HepG2 (cell line): ENCODE data around the gene TMEM50B. TPM values are rescaled to one million over a fixed set of nuclear protein-coding genes. Genes with fewer than 3 reads are reported as not detected.
A peak's percentile ranks its signal among the peaks of the same experiment; 100 is the strongest.

Source experiments
- BRD4 ChIP-seq: sonication (generic); formaldehyde crosslinking; IDR thresholded peaks from 2 replicates; pipeline ENCODE4 v1.4.0; 2020; ENCODE audit warnings: missing genetic modification reagents
- GPN1 ChIP-seq: sonication (generic); formaldehyde crosslinking; IDR thresholded peaks from 2 replicates; pipeline ENCODE4 v1.5.1; 2020; ENCODE audit warnings: missing genetic modification reagents, borderline replicate concordance
- IRF2 ChIP-seq: IDR thresholded peaks from 2 replicates; pipeline ENCODE4 v1.6.1; 2018; ENCODE audit warnings: missing genetic modification reagents, missing compliant biosample characterization
- MEIS1 ChIP-seq: sonication (generic); formaldehyde crosslinking; IDR thresholded peaks from 2 replicates; pipeline ENCODE4 v1.9.0; 2021; ENCODE audit warnings: mild to moderate bottlenecking, missing genetic modification reagents, moderate library complexity, borderline replicate concordance
- ONECUT2 ChIP-seq: sonication (generic); formaldehyde crosslinking; IDR thresholded peaks from 2 replicates; pipeline ENCODE4 v1.4.0; 2020; ENCODE audit warnings: missing genetic modification reagents
- ZEB1 ChIP-seq: IDR thresholded peaks from 2 replicates; pipeline ENCODE4 v1.6.1; 2012; ENCODE audit warnings: mild to moderate bottlenecking, low read depth, inconsistent platforms; ENCODE audit not compliant: insufficient replicate concordance
- ZMYM2 ChIP-seq: sonication (generic); formaldehyde crosslinking; IDR thresholded peaks from 2 replicates; pipeline ENCODE4 v1.8.0; 2022; ENCODE audit warnings: mild to moderate bottlenecking, missing genetic modification reagents
- ZNF234 ChIP-seq: sonication (generic); formaldehyde crosslinking; conservative IDR thresholded peaks from 2 replicates; pipeline ENCODE4 v1.5.1; 2020; ENCODE audit warnings: mild to moderate bottlenecking, missing genetic modification reagents
- ZNF557 ChIP-seq: sonication (generic); formaldehyde crosslinking; IDR thresholded peaks from 2 replicates; pipeline ENCODE4 v1.4.0; 2020; ENCODE audit warnings: missing genetic modification reagents
- ZNF616 ChIP-seq: sonication (generic); formaldehyde crosslinking; IDR thresholded peaks from 2 replicates; pipeline ENCODE4 v1.5.0; 2020; ENCODE audit warnings: low read depth, mild to moderate bottlenecking, missing genetic modification reagents
- ZNF782 ChIP-seq: sonication (generic); formaldehyde crosslinking; IDR thresholded peaks from 2 replicates; pipeline ENCODE4 v1.4.0; 2020; ENCODE audit warnings: missing genetic modification reagents, mild to moderate bottlenecking, borderline replicate concordance
- polyA plus RNA-seq, 8 experiments: library from polyadenylated mRNA; depleted of rRNA in 3 of 8; stranded (reverse) in 7 of 8; unstranded in 1 of 8; fragments of >200 nt; fragmentation: Illumina TruSeq in 4 of 8; extraction: Trizol in 4 of 8; gene quantifications; 2 replicates each; pipeline versions ENCODE4 v1.2.1 to v1.2.3, GENCODE V29; 2011 to 2016; ENCODE audit warnings: low read depth in 4 of 8, missing spikeins in 1 of 8, mixed read lengths in 1 of 8; ENCODE audit not compliant: insufficient read depth in 1 of 8
- total RNA-seq, 5 experiments: library from RNA; depleted of rRNA; stranded (reverse); fragments of >200 nt; fragmentation: Illumina TruSeq; extraction: Trizol; gene quantifications; 2 replicates each; pipeline ENCODE4 v1.2.3, GENCODE V29; 2016; ENCODE audit warnings: low read depth in 1 of 5
- TF ChIP-seq, protein P1 (sequence below): sonication (generic); formaldehyde crosslinking; IDR thresholded peaks from 2 replicates; pipeline ENCODE4 v1.4.0; 2020; ENCODE audit warnings: mild to moderate bottlenecking, missing genetic modification reagents
- TF ChIP-seq, protein P2 (sequence below): sonication (generic); formaldehyde crosslinking; IDR thresholded peaks from 2 replicates; pipeline ENCODE4 v1.5.1; 2020; ENCODE audit warnings: mild to moderate bottlenecking, missing genetic modification reagents, moderate library complexity
- TF ChIP-seq, protein P3 (sequence below): sonication (generic); formaldehyde crosslinking; IDR thresholded peaks from 2 replicates; pipeline ENCODE4 v1.4.0; 2020; ENCODE audit warnings: missing genetic modification reagents, low read depth, mild to moderate bottlenecking, borderline replicate concordance
- TF ChIP-seq, protein P4 (sequence below): sonication (generic); formaldehyde crosslinking; IDR thresholded peaks from 2 replicates; pipeline ENCODE4 v1.5.0; 2020; ENCODE audit warnings: mild to moderate bottlenecking, missing genetic modification reagents, borderline replicate concordance
- TF ChIP-seq, protein P5 (sequence below): sonication (generic); formaldehyde crosslinking; IDR thresholded peaks from 2 replicates; pipeline ENCODE4 v1.8.0; 2022; ENCODE audit warnings: missing genetic modification reagents, mild to moderate bottlenecking, moderate library complexity, borderline replicate concordance
- TF ChIP-seq, protein P6 (sequence below): IDR thresholded peaks from 2 replicates; pipeline ENCODE4 v1.6.1; 2016; ENCODE audit warnings: mild to moderate bottlenecking

TMEM50B gene
- total and polyA plus RNA-seq, 2 of the 13 experiments (the other 11 are each of a cell fraction or from before 2014, with no cell fraction given): 29.9 to 46.3 TPM

DNA sequence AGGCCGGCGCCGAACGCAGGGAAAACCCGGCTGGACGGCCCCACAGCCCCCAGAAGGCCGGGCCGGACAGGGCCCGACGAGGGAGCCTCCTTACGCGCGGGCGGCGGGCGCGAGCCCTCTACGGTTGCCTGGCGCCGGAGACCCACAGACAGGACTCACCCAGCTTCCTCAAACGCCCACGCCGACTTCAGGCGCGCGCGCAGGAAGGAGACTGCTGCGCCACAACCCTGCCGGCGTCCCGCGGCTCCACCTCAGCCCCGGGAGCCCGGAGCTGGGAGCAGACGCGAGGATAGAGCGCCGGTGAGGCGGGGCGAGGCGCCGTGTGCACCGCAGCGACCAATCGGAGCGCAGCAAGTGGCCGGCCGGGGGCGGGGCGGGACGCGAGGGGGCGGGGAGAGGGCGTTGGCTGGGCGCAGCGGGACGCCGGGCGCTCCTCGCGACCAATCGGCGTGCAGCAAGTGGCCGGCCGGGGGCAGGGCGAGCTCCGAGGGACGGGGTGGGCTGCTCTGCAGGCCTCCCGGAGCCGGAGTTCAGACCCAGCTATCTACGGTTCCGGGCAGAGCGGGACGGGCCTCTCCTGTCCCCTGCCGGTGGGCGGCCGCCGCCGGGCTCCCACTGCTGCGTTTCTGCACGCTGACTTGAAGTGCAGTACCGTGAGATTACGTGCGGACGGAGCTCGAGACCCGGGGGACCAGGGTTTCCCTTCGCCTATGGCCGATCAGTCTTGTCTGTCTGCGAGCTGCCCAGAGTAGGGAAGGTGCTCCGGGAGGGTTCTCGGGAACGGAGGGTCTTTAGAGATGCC, at the start of gene TMEM50B (continued):
- TF ChIP-seq, protein P1, sequence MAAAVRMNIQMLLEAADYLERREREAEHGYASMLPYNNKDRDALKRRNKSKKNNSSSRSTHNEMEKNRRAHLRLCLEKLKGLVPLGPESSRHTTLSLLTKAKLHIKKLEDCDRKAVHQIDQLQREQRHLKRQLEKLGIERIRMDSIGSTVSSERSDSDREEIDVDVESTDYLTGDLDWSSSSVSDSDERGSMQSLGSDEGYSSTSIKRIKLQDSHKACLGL: peak; percentile 27; the same call in 1 of the 2 replicates
- TF ChIP-seq, protein P2, sequence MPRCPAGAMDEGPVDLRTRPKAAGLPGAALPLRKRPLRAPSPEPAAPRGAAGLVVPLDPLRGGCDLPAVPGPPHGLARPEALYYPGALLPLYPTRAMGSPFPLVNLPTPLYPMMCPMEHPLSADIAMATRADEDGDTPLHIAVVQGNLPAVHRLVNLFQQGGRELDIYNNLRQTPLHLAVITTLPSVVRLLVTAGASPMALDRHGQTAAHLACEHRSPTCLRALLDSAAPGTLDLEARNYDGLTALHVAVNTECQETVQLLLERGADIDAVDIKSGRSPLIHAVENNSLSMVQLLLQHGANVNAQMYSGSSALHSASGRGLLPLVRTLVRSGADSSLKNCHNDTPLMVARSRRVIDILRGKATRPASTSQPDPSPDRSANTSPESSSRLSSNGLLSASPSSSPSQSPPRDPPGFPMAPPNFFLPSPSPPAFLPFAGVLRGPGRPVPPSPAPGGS (CRISPR knock-in tag): no peak
- TF ChIP-seq ZMYM2 (0 out of 2 replicates have a peak, but pooled peaks have one; percentile 15), ZNF557 (CRISPR knock-in tag) (no peak), ZNF616 (CRISPR knock-in tag) (no peak), BRD4 (CRISPR knock-in tag) (peak; percentile 65; the same call in 1 of the 2 replicates), ZNF782 (no peak; the same call in 1 of the 2 replicates), GPN1 (CRISPR knock-in tag) (peak; percentile 42; the same call in 1 of the 2 replicates), ZEB1 (no peak), MEIS1 (CRISPR knock-in tag) (no peak), ONECUT2 (CRISPR knock-in tag) (no peak), IRF2 (CRISPR knock-in tag) (peak; percentile 83), ZNF234 (peak; percentile 91; the same call in 1 of the 2 replicates)
- TF ChIP-seq, protein P3, sequence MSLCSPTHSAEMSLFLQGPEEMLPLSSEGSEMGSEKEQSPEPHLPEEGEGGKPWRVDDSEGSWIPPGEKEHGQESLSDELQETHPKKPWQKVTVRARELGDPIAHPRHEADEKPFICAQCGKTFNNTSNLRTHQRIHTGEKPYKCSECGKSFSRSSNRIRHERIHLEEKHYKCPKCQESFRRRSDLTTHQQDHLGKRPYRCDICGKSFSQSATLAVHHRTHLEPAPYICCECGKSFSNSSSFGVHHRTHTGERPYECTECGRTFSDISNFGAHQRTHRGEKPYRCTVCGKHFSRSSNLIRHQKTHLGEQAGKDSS: peak; percentile 64; the same call in 1 of the 2 replicates
- TF ChIP-seq, protein P4, sequence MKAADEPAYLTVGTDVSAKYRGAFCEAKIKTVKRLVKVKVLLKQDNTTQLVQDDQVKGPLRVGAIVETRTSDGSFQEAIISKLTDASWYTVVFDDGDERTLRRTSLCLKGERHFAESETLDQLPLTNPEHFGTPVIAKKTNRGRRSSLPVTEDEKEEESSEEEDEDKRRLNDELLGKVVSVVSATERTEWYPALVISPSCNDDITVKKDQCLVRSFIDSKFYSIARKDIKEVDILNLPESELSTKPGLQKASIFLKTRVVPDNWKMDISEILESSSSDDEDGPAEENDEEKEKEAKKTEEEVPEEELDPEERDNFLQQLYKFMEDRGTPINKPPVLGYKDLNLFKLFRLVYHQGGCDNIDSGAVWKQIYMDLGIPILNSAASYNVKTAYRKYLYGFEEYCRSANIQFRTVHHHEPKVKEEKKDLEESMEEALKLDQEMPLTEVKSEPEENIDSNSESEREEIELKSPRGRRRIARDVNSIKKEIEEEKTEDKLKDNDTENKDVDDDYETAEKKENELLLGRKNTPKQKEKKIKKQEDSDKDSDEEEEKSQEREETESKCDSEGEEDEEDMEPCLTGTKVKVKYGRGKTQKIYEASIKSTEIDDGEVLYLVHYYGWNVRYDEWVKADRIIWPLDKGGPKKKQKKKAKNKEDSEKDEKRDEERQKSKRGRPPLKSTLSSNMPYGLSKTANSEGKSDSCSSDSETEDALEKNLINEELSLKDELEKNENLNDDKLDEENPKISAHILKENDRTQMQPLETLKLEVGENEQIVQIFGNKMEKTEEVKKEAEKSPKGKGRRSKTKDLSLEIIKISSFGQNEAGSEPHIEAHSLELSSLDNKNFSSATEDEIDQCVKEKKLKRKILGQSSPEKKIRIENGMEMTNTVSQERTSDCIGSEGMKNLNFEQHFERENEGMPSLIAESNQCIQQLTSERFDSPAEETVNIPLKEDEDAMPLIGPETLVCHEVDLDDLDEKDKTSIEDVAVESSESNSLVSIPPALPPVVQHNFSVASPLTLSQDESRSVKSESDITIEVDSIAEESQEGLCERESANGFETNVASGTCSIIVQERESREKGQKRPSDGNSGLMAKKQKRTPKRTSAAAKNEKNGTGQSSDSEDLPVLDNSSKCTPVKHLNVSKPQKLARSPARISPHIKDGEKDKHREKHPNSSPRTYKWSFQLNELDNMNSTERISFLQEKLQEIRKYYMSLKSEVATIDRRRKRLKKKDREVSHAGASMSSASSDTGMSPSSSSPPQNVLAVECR (CRISPR knock-in tag): peak; percentile 82; the same call in 1 of the 2 replicates
- TF ChIP-seq, protein P5, sequence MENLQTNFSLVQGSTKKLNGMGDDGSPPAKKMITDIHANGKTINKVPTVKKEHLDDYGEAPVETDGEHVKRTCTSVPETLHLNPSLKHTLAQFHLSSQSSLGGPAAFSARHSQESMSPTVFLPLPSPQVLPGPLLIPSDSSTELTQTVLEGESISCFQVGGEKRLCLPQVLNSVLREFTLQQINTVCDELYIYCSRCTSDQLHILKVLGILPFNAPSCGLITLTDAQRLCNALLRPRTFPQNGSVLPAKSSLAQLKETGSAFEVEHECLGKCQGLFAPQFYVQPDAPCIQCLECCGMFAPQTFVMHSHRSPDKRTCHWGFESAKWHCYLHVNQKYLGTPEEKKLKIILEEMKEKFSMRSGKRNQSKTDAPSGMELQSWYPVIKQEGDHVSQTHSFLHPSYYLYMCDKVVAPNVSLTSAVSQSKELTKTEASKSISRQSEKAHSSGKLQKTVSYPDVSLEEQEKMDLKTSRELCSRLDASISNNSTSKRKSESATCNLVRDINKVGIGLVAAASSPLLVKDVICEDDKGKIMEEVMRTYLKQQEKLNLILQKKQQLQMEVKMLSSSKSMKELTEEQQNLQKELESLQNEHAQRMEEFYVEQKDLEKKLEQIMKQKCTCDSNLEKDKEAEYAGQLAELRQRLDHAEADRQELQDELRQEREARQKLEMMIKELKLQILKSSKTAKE: 0 out of 2 replicates have a peak, but pooled peaks have one; percentile 20
- TF ChIP-seq, protein P6, sequence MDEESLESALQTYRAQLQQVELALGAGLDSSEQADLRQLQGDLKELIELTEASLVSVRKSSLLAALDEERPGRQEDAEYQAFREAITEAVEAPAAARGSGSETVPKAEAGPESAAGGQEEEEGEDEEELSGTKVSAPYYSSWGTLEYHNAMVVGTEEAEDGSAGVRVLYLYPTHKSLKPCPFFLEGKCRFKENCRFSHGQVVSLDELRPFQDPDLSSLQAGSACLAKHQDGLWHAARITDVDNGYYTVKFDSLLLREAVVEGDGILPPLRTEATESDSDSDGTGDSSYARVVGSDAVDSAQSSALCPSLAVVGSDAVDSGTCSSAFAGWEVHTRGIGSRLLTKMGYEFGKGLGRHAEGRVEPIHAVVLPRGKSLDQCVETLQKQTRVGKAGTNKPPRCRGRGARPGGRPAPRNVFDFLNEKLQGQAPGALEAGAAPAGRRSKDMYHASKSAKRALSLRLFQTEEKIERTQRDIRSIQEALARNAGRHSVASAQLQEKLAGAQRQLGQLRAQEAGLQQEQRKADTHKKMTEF (CRISPR knock-in tag): peak; percentile 49; the same call in 1 of the 2 replicates
